Spinal cord (tissue), 10 donors: Measurements from ENCODE around the gene ACRBP. TPM values are rescaled to one million over a fixed set of nuclear protein-coding genes. Genes with fewer than 3 reads are reported as not detected.

Source experiments
- DNase-seq, 6 donors: peaks; one replicate each; pipeline versions ENCODE4 v3.0.0 to v3.0.0-alpha.2; 2013 to 2015; ENCODE audit warnings: low spot score in 6 of 6, low read depth in 4 of 6
- H3K27ac ChIP-seq: one replicate; pipeline ENCODE4 v1.5.1; 2013; ENCODE audit warnings: low read depth, low read length, control low read depth
- H3K27me3 ChIP-seq: one replicate; pipeline ENCODE4 v1.6.1; 2013; ENCODE audit warnings: low read length; ENCODE audit not compliant: control insufficient read depth, insufficient read depth
- H3K36me3 ChIP-seq: one replicate; pipeline ENCODE4 v1.6.1; 2013; ENCODE audit warnings: low read length; ENCODE audit not compliant: control insufficient read depth, insufficient read depth
- H3K4me1 ChIP-seq: one replicate; pipeline ENCODE4 v1.6.1; 2013; ENCODE audit warnings: low read length; ENCODE audit not compliant: control insufficient read depth, insufficient read depth
- H3K4me3 ChIP-seq: one replicate; pipeline ENCODE4 v1.5.1; 2013; ENCODE audit warnings: low read depth, low read length, control low read depth
- H3K9me3 ChIP-seq: one replicate; pipeline ENCODE4 v1.6.1; 2013; ENCODE audit warnings: low read length; ENCODE audit not compliant: control insufficient read depth, insufficient read depth
- WGBS: methylation state at CpG from one replicate; pipeline ENCODE4 v1.1.5; 2013; ENCODE audit warnings: missing lambda C conversion rate; ENCODE audit not compliant: insufficient coverage; 5-methylcytosine and 5-hydroxymethylcytosine counted together
- polyA plus RNA-seq, 2 donors: library from polyadenylated mRNA; unstranded; fragments of 120-200 nt; gene quantifications; one replicate each; pipeline ENCODE4 v1.2.1, GENCODE V29; 2013; ENCODE audit not compliant: insufficient read length in 2 of 2
- total RNA-seq, 2 donors: library from RNA; depleted of rRNA in 1 of 2; stranded (reverse); fragments of 120-200 nt in 1 of 2; fragments of >200 nt in 1 of 2; gene quantifications; one replicate each; pipeline versions ENCODE4 v1.2.3 to v1.2.4, GENCODE V29; 2013 to 2014
- donor health status: healthy.

The ACRBP gene
- total and polyA plus RNA-seq, 4 donors, result 0.69 to 3.9 (median 2.7) TPM

DNA sequence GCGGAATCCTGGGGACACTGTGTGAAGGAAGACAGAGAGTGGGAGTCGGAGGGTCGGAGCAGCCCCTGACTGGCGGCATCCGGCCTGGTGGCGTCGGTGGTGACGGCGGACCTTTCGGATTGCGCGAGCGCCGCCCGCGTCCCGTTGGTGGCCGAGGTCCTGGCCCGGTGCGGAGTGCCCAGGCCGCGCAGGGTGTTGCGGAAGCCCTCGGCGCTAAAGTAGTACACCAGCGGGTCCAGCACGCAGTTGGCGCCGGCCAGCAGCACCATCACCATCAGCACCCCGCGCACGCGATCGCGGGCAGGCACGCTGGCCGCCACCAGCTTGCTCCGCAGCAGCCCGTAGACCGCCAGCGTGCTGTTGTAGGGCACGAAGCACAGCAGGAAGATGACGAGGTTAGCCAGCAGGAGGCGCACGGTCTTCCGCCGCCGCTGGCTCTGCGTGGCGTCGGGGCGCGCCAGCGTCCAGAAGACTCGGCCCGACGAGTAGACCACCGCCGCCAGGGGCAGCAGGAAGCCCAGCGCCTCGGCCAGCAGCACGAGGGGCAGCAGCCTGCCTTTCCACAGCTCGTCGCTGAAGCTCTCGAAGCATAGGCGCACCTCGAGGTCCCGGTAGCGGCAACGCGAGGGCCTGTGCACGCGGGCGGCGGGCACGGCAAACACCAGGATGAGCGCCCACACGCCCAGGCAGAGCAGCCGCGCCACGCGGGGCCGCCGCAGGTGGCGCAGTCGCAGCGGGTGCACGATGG, 26.9 kb downstream of the ACRBP start:
- peak in 2 of 6 donors; percentile 70 to 77 for DNase-seq
- no peaks in the 10 kb centered on the region for H3K9me3 ChIP-seq
- H3K4me1 ChIP-seq, result peaks cover 14% of the 10 kb centered on the region
- WGBS, result 16% methylated on average over 88 of the region's 88 CpGs
- H3K27me3 ChIP-seq, result peaks cover 13% of the 10 kb centered on the region
- H3K27ac ChIP-seq, result no peak overlapping the region
- H3K4me3 ChIP-seq, result peak overlapping the region; percentile 5
- H3K36me3 ChIP-seq, result no peaks in the 10 kb centered on the region

DNA sequence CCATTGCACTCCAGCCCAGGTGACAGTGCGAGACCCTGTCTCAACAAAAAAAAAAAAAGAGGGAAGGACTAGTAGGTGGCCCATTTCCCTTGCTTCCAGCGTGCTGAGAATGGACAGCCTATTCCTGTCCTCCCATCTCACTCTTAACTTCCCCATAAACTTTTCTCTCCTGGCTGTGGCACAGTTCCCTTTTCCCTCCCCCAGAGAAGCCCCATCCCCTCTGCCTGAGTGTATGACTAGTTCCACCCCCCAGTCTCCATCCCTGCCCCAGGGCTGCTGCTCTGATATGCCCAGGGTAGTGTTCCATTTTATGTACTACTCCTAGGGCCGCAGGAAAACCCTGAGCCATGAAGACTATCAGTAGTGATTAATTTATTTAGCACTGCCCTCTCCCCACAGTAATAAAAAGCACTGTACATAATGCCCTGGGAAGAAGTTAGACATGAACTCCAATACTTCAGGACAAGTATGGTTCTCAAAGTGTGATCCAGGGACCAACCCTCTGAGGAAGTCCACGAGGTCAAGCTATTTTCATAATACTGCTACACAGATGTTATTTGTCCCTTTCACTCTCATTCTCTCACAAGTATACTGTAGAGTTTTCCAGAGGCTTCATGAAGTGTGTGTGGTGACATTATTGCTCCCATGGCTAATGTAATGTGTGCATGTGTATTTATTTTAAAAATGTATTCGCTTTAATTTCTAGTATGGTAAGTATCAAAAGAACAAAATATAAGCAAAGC, 28.6 kb downstream of the ACRBP start:
- Histone ChIP-seq H3K9me3 (no peaks in the 10 kb centered on the region), H3K27me3 (peaks cover 13% of the 10 kb centered on the region), H3K4me1 (peaks cover 22% of the 10 kb centered on the region), H3K36me3 (no peaks in the 10 kb centered on the region), H3K4me3 (no peak overlapping the region), H3K27ac (no peak overlapping the region)
- WGBS, result no CpG with 5 or more reads among the region's 5 CpGs
- no peak for DNase-seq

DNA sequence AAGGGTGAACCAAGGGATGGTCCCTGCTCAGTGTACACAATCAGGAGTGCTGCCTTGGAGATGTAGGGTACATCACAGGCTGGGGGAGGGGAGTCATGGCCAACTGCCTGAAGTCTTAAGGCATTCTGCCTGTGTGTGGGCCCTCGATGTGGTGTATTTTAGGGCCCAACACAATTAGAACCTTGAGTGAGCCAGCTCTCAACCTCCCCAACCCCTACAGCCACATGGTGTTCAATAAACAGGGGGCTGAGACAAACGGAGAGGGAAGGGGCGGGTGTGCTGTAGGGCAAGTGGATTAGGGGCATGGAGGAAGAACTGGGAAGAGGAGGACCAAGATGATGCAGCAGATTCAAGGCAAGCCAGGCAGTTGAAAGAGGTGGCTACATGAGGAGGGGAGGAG, 31.4 kb downstream of the ACRBP start:
- Histone ChIP-seq H3K36me3 (no peaks in the 10 kb centered on the region), H3K9me3 (no peaks in the 10 kb centered on the region), H3K27me3 (peaks cover 10% of the 10 kb centered on the region), H3K4me1 (peaks cover 40% of the 10 kb centered on the region), H3K27ac (no peak overlapping the region), H3K4me3 (no peak overlapping the region)
- DNase-seq, result no peak
- 32% methylated on average over 2 of the region's 3 CpGs for WGBS

DNA sequence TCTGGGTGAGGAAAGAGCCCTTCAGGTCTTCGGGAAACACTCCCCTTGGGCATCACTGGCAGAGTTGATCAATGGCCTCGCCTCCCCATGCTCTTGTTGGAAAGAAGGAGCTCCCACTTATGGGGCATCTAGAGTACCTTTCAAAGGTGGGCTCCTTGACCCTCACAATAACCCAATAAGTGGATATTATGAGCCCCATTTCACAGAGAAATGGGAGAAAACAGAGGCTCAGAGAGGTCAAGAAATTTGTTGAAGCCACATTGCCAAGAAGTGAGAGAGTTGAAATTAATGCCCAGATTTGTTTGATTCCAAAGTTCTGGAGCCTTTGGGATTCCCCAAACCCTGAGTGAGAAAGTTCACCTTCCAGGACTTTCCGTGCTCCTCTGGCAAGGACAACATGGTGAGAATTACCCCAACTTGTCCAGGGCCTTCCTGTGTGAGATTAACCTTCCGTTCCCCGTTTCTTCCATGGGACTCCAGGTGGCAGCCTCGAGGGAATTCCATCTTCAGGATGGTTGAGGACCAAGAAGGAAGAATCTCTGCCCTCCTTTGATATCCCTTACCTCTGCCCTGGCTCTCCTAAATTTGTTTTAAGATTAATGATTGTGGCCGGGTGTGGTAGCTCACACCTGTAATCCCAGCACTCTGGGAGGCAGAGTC, 32.6 kb downstream of the ACRBP start:
- no peaks in the 10 kb centered on the region for H3K36me3 ChIP-seq
- no peaks in the 10 kb centered on the region for H3K9me3 ChIP-seq
- WGBS, result 50% methylated on average over 2 of the region's 7 CpGs
- DNase-seq, result no peak
- no peak overlapping the region for H3K4me3 ChIP-seq
- peaks cover under 1% of the 10 kb centered on the region for H3K27me3 ChIP-seq
- peaks cover 33% of the 10 kb centered on the region for H3K4me1 ChIP-seq
- peak overlapping the region; percentile 94 for H3K27ac ChIP-seq

DNA sequence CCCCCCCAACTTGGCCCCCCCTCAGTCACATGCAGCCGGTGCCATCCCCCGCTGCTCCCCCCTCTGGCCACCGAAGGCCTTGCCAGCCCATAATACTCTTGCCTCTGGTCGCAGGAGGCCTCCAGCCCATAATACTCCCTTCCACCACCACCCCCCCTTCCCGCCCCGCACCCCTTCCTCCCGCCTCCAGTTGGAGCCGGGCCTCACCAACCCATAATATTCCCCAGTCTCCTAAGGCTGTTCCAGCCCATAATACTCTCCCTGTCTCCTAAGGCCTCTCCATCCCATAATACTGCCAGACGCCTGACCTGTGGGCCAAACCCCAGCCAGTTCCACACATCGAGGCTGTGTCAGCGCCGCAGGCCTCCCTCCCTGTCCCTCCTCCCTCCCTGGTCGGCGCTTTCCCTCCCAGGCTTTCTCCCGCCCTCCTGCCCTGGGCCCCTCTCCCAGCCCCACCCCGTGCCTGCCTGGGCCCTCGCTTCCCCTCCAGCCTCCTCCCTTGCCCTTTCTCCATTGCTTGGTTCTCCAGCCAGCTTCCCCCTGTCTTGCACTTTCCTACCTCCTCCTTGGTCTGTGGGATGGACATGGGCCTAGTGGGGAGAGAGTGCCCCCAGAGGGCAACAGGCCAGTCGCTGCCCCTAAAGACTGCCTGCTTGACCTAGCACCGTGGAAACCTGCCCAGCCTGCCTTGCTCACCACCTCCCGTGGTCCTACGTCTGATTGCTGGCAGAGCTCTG, 33.3 kb downstream of the ACRBP start:
- Histone ChIP-seq H3K9me3 (no peaks in the 10 kb centered on the region), H3K27me3 (no peaks in the 10 kb centered on the region), H3K4me3 (no peak overlapping the region), H3K36me3 (no peaks in the 10 kb centered on the region), H3K4me1 (peaks cover 33% of the 10 kb centered on the region), H3K27ac (peak overlapping the region; percentile 94)
- DNase-seq, result peak; percentile 77 to 98 (median 90)
- WGBS, result 6% methylated on average over 17 of the region's 21 CpGs

DNA sequence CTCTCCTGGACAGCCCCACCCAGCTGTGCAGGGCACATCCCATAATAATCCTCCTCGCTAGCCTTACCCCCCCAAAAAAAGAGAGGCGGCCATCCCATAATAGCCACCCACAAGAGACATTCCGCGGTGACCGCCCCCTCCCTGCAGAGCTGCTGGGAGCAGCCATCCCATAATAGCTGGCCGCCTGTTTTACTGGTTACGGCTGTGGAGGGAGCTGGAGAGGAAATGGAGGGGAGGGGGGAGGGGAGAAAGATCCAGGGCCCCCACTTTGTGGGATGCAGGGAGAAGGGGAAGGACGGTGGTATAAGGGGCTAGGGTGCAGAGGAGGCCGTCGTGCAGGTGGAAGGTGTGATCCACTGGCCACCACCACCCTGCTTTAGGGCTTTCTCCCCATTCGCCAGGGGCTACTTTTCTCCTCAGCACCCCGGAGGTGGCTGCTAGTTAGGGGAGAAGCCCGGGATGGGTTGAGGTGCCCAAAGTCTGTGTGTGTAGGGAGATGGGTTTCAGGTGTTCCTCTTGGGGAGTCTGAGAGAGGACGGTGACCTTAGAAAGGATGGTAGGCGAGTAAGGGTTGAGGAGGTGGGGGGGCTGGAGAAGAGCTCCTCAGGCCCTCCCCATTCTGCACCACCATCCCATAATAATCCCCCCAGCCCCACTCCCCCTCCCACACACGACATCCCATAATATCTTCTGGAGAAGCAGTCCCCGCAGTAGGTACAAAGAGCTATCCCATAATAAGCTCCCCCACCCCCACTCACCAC, 34.0 kb downstream of the ACRBP start:
- peak overlapping the region; percentile 94 for H3K27ac ChIP-seq
- H3K36me3 ChIP-seq, result no peaks in the 10 kb centered on the region
- peak in 4 of 6 donors; percentile 46 to 91 (median 72) for DNase-seq
- no peaks in the 10 kb centered on the region for H3K27me3 ChIP-seq
- peaks cover 30% of the 10 kb centered on the region for H3K4me1 ChIP-seq
- H3K9me3 ChIP-seq, result no peaks in the 10 kb centered on the region
- peak overlapping the region; percentile 4 for H3K4me3 ChIP-seq
- 0% methylated on average over 5 of the region's 17 CpGs for WGBS

DNA sequence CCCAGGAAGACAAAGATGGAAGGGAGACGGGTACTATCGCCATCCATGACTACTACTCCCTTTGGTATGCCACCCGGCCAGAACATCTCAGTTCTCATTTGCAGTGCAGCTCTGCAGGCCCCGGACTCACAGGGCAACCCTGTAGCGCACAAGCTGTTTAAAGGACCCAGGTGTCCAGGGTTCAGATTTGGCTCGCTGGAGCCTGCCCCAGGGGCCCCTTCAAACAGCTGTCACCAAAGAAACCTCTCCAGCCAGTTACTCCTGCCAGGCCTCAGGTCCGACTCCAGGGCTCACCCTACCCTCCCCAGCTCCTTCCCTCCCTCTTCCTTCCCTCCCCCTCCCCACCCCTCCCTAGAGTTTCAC, 34.6 kb downstream of the ACRBP start:
- H3K9me3 ChIP-seq, result no peaks in the 10 kb centered on the region
- H3K4me1 ChIP-seq, result peaks cover 30% of the 10 kb centered on the region
- no peaks in the 10 kb centered on the region for H3K36me3 ChIP-seq
- DNase-seq, result no peak
- WGBS, result 21% methylated on average over 7 of the region's 7 CpGs
- no peaks in the 10 kb centered on the region for H3K27me3 ChIP-seq
- H3K4me3 ChIP-seq, result peak overlapping the region; percentile 9
- H3K27ac ChIP-seq, result peak overlapping the region; percentile 94

DNA sequence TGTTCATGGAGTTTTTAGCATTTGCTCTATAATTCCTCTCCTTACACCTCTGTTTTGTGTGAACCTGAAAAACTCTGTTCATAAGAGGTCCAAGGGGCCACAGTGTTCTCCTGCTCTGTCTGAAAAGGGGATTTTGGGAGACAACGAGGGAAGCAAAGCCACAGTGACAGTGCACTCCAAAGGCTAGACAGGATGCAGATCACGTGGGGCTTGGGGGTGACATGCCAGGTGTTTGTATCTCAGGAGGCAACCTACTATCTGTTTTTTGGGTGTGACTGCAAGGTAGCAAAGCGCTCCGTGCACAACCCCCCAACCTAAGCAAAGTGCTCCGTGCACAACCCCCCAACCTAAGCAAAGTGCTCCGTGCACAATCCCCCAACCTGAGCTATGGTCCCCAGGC, 35.0 kb downstream of the ACRBP start:
- Histone ChIP-seq H3K27me3 (no peaks in the 10 kb centered on the region), H3K4me3 (no peak overlapping the region), H3K36me3 (no peaks in the 10 kb centered on the region), H3K4me1 (peaks cover 30% of the 10 kb centered on the region), H3K27ac (peak overlapping the region; percentile 94), H3K9me3 (no peaks in the 10 kb centered on the region)
- WGBS, result 72% methylated on average over 5 of the region's 6 CpGs
- no peak for DNase-seq
